ENCODE measurements around the gene CBX8.

The CBX8 gene

DNA sequence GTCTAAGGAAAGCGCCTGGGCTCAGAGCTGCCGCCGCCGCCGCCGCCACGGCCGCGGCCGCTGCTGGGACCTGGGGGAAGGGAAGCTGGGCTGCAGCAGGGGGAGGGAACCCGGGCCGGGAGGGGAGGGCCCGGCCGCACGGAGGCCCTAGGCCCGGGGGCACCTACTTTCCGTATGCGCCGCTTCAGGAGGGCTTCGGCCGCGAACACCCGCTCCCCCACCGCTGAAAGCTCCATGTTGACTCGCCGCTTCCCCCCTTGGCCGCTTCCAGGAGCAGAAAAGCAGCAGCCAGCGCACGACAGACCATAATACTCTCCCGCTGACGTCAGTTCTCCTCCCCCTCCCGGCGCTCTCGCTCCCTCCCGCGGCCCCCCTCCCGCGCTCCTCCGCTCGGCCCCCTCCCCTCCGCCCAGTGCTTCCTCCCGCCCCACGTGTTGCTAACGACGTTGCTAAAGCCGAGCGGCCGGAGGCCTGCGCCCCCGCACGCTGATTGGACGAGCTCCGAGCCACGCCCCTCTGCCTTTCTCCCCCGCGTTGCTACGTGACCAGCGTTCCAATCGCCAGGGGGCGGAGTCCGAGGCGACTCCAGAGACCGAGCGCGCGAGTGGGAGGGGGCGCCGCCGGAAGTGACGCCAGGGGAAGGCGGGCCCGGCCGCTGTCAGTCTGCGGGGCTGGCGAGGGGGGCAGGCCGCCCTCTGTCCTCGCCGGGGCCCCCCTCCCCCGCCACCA is at the start of gene CBX8:
CBX8 (minus strand) TSS at position 315 of the 729 bp plus-strand sequence; CDS start at position 236, 79 bp downstream.
- in situ Hi-C loops (cut with HindIII; ENCODE audit: low sequenced_read_pairs) = loop anchor here (5.0 to 10.0 kb wide), 2 partner anchors 52 to 195 kb away; no protein-coding TSS in a partner anchor

DNA sequence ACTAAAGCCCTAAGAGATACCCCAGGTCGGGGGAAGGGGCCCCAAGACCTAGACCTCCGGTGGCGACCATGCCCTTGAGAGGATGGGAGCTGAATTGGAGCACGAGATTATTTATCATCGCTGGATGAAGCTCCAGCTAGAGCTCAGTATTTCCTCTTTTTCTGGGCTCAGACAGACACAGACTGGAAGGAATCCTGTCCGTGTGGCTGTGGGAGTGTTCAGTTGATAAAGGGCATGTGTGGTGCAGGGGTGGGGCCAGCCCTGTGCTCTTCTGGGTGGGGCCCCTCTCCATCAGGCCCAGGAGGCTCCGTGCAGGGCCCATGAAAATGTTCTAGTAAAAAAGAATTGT is 48.7 kb upstream of the CBX8 start:
- in situ Hi-C loops (cut with HindIII; ENCODE audit: low sequenced_read_pairs) = no loop called here

DNA sequence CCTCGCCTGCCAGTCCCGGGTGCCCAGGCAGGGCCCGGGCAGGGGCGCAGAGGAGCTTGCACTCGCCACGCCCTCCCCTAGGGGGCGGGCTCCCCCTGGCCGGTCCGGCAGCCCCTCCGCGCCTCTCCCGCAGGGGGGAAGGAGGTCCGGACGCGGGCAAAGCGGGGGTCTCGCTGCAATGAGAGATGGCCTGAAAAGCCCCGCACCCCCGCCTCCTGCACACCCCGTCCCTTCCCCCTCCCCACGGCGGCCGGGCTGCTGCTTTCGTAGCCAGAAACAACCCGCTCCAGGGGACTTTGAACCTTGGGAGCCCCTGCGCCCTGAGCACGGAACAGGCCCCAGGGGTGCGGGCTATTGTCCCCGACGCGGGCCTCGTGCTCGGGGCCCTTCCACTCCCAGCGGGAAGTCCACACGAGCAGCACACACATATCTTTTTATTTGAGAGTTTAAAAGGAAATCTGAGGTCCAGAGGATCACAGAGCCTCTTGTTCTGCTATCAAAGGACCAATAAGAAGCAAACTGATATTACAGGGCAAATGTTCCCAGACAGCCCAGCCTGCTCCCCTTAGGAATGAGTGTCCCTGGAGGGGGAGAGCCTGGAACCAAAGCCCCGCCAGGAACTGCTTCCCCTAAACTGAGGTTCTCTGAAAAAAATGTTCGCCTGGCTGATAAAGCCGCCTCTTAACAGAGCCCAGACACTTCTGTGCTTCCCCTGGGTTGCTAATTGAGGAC is 48.2 kb upstream of the CBX8 start:
- in situ Hi-C loops (cut with HindIII; ENCODE audit: low sequenced_read_pairs) = no loop called here

DNA sequence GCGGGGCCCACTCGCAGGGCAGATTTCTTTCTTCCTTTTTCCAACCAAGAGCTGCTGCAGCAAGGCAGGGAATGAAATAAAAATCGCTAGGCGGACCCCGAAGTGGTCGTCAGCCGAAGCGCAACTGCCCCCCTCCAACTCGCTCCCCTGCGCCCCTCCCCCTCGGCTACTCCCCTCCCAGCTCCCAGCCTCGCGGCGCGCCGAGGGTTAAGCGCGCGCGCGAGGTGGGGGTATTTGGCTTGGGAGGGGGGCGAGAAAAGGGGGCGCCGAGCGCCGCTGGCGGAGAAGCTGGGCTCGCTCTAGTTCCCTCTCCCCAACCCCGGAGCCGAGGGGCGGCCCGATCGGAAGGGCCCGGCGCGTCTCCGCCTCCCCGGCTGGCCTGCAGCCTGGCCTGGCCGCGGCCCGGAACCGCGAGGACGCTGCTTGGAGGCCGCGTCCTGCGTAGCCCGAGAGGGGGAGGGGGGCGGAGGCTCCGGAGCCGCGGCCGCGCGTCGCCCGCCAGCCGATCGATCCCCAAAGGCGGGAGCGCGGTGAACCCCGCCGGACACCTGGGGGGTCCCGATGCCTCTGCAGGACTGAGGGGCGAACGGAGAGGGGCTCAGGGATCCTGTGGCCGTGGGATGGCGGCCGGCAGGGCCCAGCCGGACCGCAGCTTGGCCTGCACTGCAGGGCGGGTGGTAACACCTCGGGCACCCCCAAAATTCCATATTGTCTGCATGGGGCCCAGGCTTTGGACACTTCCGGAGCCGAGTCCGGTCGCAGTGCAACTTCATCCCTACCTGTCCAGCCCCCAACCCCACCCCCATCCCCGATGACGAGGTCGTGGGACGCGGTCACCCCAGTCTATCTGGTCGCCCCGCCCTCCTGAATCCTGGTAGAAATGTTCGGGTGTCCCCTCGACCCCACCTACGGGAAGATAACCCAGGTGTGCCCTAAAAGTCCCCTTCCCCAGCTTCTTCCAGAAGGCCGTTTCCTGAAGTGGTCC is 47.2 kb upstream of the CBX8 start:
- in situ Hi-C loops (cut with HindIII; ENCODE audit: low sequenced_read_pairs) = no loop called here

DNA sequence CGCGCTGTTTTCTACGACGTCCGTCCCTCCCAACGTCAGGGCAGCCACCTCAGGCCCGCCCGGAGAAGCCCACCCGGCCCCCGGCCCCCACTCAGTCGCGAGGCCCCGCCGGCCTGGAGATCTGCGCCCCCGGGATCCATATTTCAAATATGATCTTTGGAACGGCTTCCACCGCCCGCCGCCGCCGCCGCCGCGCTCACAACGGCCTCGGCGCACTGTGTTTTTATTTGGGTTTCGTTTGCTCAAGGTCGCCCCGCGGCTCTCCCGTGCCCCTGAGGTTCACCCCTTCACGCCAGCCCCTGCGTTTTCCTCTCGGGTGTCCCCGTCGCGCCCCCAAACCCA is 46.6 kb upstream of the CBX8 start:
- in situ Hi-C loops (cut with HindIII; ENCODE audit: low sequenced_read_pairs) = no loop called here

DNA sequence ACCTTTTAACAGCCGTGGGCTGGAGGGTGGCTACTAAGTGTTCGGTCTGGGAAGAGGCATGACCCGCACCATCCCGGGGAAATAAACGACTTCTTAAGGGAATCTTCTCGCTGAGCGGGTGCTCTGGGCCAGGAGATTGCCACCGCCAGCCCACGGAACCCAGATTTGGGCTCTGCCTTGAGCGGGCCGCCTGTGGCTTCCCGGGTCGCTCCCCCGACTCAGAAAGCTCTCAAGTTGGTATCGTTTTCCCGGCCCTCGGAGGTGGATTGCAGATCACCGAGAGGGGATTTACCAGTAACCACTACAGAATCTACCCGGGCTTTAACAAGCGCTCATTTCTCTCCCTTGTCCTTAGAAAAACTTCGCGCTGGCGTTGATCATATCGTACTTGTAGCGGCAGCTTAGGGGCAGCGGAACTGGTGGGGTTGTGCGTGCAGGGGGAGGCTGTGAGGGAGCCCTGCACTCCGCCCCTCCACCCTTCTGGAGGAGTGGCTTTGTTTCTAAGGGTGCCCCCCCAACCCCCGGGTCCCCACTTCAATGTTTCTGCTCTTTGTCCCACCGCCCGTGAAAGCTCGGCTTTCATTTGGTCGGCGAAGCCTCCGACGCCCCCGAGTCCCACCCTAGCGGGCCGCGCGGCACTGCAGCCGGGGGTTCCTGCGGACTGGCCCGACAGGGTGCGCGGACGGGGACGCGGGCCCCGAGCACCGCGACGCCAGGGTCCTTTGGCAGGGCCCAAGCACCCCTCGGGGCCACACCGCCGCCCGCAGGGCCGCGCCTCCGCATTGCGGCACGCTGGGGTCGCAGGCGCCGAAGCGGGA is 46.0 kb upstream of the CBX8 start:
- in situ Hi-C loops (cut with HindIII; ENCODE audit: low sequenced_read_pairs) = no loop called here

DNA sequence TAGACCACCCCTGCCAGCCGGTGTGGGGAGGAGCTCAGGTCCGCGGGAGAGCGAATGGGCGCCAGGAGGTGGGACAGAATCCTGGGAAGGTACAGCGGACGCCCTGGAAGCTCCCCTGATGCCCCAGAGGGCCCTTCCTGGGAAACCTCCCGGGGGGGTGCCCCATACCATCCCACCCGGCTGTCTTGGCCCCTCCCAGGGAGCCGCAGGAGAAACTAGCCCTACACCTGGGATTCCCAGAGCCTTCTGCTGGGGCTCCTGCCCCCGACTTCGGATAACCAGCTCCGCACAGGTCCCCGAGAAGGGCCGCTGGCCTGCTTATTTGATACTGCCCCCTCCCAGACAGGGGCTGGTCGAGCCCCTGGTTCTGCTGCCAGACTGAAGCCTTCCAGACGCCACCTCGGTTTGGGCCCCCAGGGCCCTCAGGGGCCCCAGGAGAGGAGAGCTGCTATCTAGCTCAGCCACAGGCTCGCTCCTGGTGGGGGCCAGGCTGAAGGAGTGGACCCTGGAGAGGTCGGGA is 45.3 kb upstream of the CBX8 start:
- in situ Hi-C loops (cut with HindIII; ENCODE audit: low sequenced_read_pairs) = no loop called here

DNA sequence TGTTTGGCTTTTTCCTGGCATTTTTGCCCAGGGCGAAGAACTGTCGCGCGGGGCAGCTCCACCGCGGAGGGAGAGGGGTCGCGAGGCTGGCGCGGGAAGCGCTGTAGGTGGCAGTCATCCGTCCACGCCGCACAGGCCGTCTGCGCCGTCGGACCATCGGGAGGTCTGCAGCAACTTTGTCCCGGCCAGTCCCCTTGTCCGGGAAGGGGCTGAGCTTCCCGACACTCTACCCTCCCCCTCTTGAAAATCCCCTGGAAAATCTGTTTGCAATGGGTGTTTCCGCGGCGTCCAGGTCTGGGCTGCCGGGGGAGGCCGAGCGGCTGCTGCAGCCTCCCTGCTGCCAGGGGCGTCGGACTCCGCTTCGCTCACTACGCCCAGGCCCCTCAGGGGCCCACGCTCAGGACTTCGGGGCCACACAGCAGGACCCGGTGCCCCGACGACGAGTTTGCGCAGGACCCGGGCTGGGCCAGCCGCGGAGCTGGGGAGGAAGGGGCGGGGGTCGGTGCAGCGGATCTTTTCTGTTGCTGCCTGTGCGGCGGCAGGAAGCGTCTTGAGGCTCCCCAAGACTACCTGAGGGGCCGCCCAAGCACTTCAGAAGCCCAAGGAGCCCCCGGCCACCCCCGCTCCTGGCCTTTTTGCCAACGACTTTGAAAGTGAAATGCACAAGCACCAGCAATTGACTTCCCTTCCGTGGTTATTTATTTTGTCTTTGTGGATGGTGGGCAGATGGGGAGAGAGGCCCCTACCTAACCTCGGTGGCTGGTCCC is 44.7 kb upstream of the CBX8 start:
- in situ Hi-C loops (cut with HindIII; ENCODE audit: low sequenced_read_pairs) = no loop called here

DNA sequence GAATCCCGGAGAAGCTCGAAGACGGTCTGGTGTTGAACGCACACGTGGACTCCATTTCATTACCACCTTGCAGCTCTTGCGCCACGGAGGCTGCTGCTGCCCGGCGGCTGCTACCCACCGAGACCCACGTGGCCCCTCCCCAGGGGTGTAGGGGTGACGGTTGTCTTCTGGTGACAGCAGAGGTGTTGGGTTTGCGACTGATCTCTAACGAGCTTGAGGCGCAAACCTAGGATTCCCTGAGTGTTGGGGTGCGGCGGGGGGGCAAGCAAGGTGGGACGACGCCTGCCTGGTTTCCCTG is 44.1 kb upstream of the CBX8 start:
- in situ Hi-C loops (cut with HindIII; ENCODE audit: low sequenced_read_pairs) = no loop called here

DNA sequence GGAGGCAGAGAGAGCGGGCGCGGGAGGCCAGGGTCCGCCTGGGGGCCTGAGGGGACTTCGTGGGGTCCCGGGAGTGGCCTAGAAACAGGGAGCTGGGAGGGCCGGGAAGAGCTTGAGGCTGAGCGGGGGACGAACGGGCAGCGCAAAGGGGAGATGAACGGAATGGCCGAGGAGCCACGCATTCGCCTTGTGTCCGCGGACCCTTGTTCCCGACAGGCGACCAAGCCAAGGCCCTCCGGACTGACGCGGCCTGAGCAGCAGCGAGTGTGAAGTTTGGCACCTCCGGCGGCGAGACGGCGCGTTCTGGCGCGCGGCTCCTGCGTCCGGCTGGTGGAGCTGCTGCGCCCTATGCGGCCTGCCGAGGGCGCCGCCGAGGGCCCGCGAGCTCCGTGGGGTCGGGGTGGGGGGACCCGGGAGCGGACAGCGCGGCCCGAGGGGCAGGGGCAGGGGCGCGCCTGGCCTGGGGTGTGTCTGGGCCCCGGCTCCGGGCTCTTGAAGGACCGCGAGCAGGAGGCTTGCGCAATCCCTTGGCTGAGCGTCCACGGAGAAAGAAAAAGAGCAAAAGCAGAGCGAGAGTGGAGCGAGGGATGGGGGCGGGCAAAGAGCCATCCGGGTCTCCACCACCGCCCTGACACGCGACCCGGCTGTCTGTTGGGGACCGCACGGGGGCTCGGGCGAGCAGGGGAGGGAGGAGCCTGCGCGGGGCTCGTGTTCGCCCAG is 43.6 kb upstream of the CBX8 start:
- in situ Hi-C loops (cut with HindIII; ENCODE audit: low sequenced_read_pairs) = no loop called here

DNA sequence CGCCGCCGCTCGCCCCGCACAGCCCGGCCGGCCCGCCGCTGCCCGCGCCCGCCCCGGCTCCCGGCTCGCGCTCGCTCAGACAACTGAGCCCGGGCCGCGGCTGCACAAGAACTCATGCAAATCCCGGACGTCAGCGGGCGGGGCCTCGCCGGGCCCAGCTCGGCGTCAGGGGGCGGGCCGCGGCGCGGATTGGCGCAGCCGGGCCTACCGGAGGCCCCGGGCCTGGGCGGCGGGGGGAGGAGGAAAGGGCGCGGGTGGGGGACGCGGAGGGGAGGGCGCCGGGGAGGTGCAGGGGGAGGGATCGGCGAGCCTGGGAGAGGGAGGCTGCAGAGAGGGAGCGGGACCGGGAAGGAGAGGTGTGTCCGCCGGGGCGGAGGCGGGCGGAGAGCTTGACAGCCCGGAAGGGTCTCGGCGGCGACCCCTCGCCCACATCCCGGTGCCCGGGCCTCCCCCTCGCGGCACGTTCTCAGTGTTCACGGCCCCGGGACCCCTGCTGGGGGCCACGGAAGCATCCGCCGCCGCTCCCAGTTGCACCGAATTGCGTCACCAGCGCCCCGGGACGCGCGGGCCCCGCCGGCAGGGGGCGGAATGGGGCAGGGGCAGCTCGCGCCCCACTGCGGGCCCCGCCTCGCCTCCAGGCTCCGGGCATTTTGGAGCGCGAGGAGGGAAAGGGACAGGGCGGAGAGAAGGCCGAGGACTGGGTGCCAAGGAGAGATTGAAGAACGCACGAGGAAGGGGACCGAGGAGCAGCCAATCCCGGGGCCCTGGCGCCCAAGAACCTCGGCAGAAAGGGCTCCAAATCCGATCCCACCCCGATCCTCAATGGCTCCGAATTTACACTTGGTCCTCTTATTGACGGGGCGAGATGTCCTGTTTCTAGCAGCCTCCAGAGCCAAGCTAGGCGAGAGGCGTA is 42.7 kb upstream of the CBX8 start, which contains the start of gene CBX4:
CBX4 (minus strand) TSS at position 85 of the 913 bp plus-strand sequence. CDS start 189 bp downstream, outside the sequence.
- in situ Hi-C loops (cut with HindIII; ENCODE audit: low sequenced_read_pairs) = no loop called here

DNA sequence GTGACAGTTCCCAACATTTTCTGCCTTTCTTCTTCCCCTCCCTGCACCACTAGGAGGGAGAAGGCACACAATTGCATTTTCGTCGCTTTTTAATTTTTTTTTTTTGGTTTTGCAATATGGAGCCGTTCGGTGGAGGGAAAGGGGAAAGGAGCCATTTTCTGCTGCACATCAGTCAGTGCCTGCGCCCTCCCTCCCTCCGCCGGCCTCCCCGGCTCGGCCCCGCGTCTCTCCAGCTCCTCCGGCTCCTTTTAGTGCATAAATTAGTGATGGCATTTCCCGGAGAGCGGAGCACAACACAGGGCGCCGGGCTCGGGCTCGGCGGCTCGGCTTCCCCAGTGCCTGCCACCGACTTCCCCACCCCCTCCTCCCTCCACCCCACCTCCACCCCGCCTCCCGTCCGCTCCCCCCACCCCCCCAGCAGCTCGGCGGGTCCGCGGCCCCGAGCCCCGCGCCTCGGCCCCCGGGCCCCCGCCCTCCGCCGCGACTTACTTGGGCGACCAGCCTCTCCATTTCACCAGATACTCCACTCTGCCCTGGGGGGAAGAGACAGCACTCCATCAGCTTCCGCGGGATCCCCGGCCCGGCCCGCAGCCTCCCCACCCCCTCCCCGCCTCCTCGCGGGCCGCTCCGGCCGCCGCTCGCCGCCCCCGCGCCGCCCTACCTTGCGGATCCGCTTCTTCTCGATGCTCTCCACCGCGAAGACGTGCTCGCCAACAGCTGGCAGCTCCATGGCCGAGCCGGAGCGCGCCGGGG is 41.8 kb upstream of the CBX8 start:
- in situ Hi-C loops (cut with HindIII; ENCODE audit: low sequenced_read_pairs) = no loop called here

DNA sequence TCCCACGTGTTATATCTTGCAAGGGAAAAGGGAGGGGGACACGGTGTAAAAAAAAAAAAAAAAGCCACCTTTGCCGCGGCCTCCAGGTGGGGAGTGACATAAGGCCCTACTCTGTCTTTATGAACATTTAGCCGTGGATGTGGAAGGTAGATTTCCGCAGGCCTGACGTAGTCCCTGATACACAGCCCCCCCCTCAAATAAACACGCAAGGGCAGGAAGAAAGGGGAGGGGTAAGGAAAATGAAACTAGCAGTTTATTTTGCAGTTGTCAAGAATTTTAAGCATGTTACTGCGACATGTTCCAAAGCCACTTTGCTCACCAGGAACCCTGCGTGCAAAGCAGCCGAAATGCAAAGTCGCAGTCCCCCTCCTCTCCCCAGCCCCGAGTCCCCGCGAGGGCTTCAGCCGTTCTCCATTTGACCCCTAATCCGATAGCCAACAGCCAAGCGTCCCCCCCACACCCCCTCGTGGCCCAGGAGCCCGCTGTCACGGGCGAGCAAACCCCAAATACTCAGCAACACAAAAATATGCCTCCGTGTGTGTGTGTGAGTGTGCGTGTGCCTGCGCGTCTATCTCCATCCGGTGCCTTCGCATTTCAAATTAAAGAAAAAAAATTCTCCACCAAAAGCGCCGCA is 41.1 kb upstream of the CBX8 start:
- in situ Hi-C loops (cut with HindIII; ENCODE audit: low sequenced_read_pairs) = no loop called here

DNA sequence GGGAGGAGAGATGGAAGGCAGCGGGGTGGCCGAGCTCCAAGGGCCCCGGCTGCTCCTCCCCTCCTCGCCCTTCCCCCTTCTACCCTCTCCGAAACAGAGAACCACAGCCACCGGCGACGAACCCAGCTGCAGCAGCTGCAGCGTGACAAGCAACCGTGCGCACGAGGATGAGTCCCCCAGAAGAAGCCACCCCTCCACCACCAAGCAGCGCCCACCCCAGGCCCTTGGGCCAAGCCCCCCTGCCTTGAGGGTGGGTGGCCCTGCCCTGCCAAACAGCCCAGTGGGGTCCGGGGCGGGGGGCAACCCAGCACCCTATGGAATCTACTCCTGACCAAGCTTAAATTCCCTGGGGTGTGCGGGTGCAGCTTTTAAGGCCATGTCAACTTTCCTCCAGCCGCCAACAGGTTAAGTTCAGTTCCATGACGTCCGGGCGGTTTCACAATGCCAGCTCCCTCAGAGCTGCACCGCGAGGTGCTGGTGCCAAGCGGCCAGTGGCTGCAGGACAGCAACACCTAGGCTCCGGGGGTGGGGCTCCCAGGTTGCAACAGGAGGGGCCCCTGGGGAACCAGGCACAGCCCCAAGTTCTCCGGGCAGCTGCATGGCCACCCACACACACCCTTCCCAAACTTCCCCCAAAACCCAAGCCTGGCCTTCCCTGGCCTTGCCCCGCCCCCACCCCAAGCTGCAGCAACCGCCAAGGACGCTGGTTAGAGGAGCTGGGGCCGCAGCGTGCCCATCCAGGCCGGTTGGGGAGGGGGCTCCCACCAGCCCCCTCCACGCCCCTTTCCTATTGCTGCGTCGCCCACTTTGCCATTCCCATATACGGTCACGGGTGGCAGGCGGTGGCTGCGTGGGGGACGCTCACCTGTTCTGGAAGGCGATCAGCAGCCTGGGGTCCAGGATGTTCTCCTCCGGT is 40.4 kb upstream of the CBX8 start:
- in situ Hi-C loops (cut with HindIII; ENCODE audit: low sequenced_read_pairs) = no loop called here

DNA sequence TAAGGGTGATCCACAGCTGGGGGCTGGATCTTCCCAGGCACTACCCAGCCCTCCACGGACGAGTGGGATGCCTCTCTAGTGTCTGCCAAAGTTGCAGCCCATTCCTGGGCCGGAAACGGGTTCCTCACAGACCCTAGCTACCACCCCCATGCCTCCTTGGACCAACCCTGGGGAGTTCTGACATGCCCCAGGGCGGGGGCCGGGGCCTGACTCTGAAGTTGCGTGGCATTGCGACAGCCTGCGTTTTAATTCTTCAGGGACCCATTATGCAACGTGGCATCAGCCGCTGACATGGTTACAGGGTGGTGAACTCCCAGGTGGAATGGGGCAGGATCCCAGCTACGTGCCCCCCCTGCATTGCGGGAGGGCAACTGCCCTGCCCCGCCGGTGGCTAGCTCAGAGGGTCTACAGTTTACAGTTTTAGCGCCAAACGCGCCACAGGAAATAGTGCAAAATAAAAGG is 39.7 kb upstream of the CBX8 start:
- in situ Hi-C loops (cut with HindIII; ENCODE audit: low sequenced_read_pairs) = no loop called here
